Tibial nerve (tissue), 3 donors: ENCODE data around the gene TBC1D22A.

ENCODE experiments used
- POLR2A ChIP-seq, 2 donors: fragments of 450-650 bp; IDR thresholded peaks; one replicate each; pipeline ENCODE4 v1.6.1; 2017; ENCODE audit warnings: antibody characterized with exemption in 2 of 2, mild to moderate bottlenecking in 2 of 2, moderate library complexity in 2 of 2
- TF ChIP-seq, protein P1 (sequence below), 5 experiments: fragments of 200-600 bp in 3 of 5; fragments of 450-650 bp in 2 of 5; sonication (generic) in 3 of 5; IDR thresholded peaks; one replicate each; pipeline ENCODE4 v1.5.1; 2016 to 2019; ENCODE audit warnings: antibody characterized with exemption in 5 of 5, mild to moderate bottlenecking in 3 of 5, moderate library complexity in 2 of 5

DNA sequence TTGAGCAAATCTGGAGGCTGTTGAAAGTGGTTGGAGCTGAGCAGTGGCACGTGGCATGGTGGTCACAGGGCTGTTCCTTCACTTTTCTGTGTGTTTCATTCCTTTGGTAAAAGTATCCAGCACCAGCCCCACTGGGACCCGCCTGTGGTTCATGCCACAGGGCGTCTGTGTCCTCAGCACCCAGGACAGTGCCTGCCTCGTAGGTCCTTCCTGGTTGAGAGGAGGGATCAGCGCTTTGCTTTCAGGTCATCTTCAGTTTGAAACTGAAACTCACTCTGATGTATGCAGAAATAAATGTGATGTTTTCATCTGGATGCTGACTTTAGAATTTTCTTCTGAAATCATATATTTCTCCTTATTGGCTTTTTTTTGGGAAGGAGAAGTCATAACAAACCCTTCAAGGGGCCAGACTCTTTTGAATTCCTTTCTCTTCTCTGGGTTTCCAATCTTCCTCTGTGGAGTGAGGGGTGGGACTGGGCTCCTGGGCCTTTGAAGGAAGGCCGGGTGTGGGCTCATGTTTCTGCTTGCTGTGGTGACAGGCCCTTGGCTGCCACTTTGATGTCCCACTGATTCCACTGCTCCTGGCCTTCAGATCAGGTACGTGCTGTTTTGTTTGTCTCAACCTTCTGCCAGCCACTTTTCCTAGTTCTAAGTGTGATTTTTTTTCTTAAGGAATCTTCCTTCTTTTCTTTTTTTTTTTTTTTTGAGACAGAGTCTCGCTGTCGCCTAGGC, 26.2 kb downstream of the TBC1D22A start:
- TF ChIP-seq, protein P1, sequence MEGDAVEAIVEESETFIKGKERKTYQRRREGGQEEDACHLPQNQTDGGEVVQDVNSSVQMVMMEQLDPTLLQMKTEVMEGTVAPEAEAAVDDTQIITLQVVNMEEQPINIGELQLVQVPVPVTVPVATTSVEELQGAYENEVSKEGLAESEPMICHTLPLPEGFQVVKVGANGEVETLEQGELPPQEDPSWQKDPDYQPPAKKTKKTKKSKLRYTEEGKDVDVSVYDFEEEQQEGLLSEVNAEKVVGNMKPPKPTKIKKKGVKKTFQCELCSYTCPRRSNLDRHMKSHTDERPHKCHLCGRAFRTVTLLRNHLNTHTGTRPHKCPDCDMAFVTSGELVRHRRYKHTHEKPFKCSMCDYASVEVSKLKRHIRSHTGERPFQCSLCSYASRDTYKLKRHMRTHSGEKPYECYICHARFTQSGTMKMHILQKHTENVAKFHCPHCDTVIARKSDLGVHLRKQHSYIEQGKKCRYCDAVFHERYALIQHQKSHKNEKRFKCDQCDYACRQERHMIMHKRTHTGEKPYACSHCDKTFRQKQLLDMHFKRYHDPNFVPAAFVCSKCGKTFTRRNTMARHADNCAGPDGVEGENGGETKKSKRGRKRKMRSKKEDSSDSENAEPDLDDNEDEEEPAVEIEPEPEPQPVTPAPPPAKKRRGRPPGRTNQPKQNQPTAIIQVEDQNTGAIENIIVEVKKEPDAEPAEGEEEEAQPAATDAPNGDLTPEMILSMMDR (IDR thresholded peaks at IDR 0.05) = no peak
- no peak for TF ChIP-seq POLR2A (IDR thresholded peaks at IDR 0.05)
